GM12891 (cell line): ENCODE measurements around the gene ACYP2.

Experiments
- PAX5 ChIP-seq: IDR thresholded peaks from 2 replicates; pipeline ENCODE4 v1.6.1; 2011; ENCODE audit warnings: low read length, moderate library complexity, mild to moderate bottlenecking; ENCODE audit not compliant: insufficient read depth, severe bottlenecking
- POLR2A ChIP-seq: IDR thresholded peaks from 2 replicates; pipeline ENCODE4 v1.6.1; 2011; ENCODE audit warnings: low read depth, low read length, control low read depth
- POLR2AphosphoS5 ChIP-seq: IDR thresholded peaks from 2 replicates; pipeline ENCODE4 v1.6.1; 2011; ENCODE audit warnings: low read depth, low read length, control low read depth
- POU2F2 ChIP-seq: IDR thresholded peaks from 2 replicates; pipeline ENCODE4 v1.6.1; 2011; ENCODE audit warnings: low read depth, mild to moderate bottlenecking, control low read depth, low read length, moderate library complexity
- TAF1 ChIP-seq: IDR thresholded peaks from 2 replicates; pipeline ENCODE4 v1.6.1; 2011; ENCODE audit warnings: low read depth, low read length, control low read depth

DNA sequence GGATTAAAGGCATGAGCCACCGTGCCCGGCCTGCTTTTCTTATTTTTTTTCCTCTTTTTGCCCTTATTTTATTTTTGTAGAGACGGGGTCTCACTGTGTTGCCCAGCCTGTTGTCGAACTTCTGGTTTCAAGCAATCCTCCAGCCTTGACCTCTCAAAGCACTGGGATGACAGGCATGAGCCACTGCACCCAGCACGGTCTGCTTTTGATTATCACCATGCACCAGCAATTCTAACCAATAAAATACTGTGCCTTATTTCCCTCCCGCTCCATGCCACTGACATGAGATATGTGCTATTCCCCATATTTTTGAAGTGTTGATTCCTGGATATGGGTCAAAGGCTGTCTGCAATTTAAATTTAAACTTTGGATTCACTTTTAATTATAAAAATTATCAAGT, 42.9 kb downstream of the ACYP2 start:
- TF ChIP-seq TAF1 (no peak), POLR2A (no peak), POLR2AphosphoS5 (no peak), PAX5 (no peak), POU2F2 (no peak)
